Stimulated activated CD4-positive, alpha-beta T cell treated with anti-CD3 and anti-CD28 coated beads, TNF-alpha, amount 100 ng/mL, for 4 hours (primary cell): ENCODE data around the gene SNRPD3.

Experiments
- DNase-seq, 3 experiments: peaks; one replicate each; pipeline ENCODE4 v3.0.0-alpha.2; 2020; ENCODE audit warnings: low read depth in 3 of 3

Gene SNRPD3

DNA sequence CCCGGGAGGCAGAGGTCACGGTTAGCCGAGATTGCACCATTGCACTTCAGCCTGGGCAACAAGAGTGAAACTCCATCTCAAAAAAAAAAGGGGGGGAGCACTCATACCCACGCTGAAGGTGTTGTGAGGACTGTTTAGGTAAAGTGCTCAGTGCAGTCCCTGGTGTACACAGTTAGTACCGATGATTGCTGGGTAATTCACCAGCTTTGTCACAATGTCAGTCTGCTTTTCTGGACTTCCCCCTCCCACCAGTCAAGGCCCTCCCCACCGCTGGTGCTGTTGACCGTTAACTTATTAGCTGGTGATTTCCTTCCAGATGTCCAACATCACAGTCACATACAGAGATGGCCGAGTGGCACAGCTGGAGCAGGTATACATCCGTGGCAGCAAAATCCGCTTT, 11.9 kb downstream of the SNRPD3 start:
- no peak for DNase-seq

DNA sequence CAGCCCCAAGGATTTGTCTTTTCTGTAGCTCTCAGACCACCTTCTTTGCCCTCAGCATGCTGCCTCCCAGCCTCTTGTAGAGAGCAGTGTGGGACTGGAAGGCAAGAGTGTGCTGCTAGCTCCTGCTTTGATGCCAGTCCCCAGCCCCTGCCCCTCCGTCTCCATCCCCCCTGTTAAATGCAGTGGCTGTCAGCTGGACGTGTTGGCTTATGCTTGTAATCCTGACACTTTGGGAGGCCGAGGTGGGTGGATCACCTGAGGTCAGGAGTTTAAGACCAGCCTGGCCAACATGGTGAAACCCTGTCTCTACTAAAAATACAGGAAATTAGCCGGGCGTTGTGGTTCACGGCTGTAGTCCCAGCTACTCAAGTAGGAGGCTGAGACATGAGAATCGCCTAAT, 15.5 kb downstream of the SNRPD3 start:
- DNase-seq: no peak

DNA sequence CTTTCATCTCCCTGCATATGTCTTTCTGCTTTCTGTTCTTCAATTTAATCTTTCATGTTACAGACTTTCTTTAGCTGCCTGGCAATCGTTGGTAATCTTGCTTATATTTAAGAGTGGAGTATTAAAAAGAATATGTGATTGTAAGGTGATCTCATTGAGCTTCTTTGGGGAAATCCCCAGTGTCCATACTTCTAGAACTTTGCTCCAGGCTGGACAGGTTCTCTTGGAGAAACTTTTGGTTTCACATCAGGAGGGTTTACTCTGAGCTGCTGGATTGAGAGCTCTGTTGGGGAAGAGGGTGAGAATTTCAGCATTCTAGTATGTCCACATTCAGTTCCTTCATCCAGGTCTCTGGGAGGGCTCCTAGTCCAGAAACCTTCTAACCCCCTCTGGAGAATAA, 21.0 kb downstream of the SNRPD3 start:
- DNase-seq: no peak

DNA sequence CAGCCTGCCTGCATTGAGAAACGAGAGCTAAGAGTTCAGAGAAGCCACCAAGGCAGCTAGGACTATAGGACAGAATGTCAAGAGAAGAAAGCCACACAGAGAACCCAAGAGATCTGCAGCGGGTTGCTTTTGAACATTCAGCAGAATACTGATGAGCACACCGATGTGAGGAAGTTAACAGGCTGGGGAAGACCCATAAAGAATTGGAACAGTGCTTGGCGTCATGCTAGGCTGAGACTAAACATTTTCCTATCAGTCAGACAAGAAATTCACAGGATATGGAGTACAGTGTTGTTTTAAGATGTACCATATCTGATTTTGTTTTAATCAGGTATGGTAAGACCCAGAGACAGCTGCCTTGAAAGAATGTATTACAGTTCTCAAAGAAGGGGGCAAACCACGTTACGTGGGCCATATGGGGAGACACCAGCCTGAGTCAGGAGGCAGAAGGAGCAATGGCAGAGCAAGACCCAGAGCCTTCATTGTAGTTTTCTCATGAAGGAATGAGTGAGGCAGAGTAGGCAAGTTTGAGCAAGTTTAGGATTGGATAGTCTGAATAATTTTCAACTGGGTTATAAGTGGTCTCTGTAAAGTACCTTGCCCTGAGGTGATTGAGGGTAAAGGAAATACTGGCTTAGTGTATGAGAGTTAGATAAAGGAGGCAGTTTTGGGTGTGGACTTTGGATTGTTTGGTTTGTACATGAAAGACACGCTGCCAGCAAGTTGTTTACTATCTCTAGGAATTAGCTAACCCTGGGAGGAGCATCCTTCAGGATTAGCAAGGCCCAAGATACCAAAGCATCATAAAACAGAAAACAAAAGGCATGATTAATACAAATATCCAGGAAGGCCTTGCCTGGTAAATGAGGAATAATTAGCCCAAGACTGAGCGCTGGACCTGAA, 22.8 kb downstream of the SNRPD3 start:
- no peak for DNase-seq

DNA sequence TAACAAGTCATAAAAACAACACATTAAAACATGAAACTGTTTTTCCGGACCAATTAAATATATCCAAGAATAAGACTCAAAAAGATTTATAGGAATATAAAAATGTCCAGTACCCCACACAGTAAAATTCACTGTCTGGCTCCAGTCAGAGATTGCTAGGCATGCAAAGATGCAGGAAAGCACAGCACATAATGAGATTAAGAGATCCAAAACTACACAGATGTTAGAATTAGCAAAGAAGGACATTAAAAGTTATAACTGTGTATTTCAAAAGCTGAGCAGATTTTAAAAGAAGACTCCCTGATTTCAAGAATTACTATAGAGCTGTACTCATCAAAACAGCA, 23.4 kb downstream of the SNRPD3 start:
- no peak for DNase-seq

DNA sequence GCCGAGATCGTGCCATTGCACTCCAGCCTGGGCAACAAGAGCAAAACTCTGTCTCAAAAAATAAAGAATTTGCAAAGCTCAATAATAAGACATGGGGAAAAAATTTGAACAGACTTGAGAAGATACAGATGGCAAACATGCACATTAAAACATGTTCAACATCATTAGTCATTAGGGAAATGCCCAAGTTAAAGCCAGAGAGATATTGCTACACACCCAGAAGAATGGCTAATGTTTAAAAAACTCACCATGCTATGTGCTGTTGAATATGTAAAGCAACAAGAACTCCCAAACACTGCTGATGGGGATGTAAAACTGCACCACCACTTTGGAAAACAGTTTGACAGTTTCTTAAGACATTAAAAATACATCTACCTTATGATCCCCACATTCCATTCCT, 24.5 kb downstream of the SNRPD3 start:
- no peak for DNase-seq

DNA sequence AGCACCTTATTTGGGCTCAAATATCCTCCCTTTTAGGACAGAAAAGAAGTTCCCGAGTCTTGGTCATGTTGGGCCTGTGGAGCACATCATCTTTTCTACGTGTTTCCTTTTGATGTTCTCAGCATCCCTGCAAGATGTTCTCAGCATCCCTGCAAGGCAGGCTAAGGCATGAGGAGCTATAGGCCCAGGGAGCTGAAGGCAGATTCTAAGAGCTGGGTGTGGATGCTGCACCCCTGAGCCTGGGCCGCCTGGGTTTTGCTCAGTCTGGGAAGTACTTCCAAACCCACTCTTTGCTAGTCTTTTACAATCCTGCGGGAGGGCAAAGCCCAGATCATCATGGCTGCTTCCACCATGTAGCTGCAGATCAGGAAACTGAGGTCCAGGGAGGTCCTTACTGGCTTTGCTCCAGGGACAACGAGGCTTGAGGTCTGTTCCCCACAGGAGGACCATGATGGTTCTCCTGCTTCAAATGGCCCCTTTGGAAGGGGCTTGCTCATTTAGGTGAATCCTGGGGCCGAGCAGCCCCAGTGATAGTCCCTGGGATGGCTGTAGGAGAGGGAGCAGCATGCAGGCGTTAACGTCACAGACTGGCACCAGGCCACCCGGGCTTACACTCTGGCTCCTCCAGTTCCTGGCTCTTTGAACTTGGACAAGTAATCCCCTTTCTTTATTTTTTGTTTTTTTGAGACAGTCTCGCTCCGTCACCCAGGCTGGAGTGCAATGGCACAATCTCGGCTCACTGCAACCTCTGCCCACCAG, 26.4 kb downstream of the SNRPD3 start:
- no peak for DNase-seq

DNA sequence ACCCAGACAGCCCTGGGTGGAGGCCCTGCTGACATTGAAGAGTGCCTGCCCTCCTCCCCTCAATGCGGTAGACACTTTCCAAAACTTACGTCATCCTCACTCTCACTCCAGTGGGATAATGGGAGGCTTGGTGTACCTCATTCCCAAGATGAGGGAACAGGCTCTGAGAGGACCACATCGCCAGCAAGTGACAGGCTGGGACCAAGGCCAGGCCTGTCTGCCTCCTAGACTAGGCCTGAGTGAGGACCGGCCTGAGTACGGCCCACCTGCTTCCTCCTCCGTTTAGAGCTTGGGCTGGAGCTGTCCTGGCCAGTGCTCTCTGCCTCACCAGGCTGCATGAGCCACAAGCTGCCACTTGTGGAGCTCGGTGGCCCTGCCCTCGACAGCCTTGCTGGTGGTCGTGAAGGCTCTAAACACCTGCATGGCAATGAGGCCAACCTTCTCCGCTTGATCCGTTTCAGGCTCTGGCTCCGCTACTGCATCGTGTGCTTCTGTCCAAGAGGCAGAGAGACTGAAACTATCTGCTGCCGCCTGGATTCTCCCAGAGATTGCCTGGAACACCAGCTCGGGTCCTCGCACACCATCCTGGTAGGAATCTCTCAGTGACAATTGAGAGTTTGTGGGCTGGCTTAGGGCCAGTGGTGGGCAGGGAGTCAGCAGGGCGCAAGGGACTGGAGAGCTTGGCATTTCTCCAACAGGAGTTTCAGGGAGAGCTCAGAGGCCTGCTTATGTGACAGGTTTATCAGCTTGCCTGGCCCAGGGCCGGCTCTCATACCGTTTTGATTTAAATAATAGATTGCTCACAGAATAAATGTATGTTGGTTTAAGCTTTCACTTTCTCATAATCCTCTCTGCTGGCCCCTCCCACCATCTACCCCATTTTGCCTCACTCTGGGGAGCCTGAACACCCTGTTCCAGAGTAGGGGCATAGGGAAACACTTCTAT, 27.7 kb downstream of the SNRPD3 start:
- no peak for DNase-seq

DNA sequence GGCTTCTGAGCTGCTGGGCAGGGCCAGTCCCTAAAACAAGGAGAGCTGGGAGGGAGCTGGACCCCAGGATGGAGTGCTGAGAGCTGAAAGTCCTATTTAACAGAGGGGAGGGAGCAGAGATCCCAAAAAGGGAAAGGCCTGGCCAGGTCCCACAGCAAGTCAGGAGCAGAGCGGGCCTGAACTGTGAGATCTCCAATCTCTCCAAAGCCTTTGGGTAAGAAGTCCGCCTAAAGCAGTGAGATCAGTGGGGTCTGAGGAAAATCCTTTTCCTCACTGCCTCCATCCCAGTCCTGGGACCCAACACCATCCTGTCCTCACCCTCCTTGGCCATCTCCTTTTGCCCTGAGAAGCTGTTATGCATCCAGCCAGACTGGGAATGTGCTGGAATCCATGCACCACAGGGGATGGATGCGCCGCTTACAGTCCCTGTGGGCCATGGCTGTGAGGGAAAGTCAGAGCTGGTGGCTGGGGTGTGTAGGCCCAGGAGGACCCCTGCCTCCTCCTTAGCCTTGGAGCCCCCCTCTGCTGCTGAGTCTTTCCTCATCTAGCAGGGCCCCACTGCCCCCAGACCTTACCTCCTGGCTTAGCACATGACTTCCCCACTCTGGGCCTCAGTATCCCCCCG, 28.5 kb downstream of the SNRPD3 start:
- DNase-seq: no peak

DNA sequence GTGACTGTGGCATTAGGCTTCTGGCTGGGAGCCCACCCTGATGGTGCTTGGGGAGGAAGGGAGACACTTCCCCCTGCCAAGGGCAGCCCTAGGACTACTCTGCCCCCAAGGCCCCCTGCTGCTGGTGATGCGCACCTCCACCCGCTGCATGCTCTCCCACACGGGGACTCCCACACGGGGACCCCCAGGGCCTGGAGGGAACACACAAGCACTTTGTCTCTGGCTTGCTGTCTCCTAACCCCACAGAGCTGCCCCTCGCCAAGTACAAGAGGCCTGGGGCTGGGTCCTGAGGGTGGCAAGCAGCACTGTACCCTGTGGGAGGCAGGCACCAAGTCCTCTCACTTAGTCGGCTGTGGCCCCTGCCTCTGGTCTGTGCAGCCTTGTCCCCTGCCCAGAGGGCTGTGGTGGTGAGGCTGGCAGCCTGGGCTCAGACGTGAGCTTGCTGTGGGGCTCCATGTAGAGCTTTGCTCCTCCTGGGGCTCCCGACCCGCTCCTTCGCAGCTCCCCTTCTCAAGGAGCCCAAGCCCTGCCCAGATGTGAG, 29.1 kb downstream of the SNRPD3 start:
- no peak for DNase-seq

DNA sequence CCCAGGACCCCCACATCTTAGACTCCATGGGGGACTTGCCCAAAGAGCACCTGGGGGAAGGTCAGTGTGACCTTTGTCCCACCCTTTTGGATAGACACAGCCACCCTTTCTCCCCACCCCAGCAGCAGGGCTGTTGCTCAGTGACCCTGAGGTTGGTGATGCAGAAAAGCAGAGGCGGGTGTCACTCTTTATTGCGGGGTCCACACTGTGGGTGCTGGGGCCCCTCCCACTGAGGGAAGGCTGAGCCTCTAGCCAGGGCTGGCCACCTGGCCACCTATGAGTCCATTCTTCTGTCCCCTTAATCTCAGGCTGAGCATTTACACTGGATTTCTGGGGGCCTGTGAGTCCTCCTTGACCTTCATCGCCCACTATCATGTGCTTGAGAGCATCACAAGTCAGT, 29.7 kb downstream of the SNRPD3 start:
- no peak for DNase-seq

DNA sequence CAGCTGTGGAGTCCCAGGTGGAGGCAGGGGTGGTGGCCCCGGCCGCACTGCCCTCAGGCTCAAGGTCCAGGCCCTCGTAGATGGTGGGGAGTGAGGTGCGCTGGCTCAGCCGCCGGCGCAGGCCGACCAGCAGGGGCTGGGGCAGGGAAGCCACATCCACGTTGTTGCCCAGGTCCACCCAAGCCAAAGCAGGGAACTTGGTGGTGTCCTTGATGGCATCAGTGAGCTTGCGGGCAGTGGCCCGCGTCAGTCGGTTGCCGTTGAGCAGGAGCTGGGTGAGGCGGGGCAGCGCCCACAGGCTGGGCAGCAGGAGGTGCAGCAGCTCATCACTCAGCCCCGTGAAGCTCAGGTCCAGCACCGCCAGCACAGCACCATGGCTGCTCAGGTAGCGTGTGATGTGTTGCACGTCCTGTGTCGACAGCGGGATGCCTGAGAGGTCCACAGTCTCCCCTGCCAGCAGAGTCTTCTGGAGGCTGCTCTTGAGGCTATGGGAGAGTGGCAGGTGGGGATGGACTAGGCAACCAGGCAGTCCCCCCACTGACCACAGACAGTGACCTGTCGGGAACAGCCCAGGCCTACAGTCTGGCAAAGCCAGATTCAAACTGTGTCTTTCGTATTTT, 30.2 kb downstream of the SNRPD3 start:
- no peak for DNase-seq

DNA sequence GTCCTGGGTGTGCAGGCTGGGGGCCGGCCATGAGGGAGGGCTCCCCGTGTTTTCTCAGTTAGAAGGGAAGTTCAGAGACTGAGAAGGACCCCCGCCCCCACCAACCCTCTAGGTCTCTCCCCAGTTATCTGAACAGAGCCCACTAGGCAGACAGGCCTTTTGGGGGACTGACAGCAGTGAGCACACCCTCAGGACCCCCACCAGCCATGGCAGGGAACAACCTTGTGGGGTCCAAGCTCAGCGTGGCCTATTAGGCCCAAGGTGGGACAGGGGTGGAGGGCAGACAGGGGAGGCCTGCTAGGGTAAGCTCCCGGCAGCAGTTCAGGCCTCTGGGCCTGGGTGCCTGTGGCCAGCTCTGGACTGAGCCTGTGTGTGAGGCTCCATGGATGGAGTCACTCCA, 31.5 kb downstream of the SNRPD3 start:
- no peak for DNase-seq

DNA sequence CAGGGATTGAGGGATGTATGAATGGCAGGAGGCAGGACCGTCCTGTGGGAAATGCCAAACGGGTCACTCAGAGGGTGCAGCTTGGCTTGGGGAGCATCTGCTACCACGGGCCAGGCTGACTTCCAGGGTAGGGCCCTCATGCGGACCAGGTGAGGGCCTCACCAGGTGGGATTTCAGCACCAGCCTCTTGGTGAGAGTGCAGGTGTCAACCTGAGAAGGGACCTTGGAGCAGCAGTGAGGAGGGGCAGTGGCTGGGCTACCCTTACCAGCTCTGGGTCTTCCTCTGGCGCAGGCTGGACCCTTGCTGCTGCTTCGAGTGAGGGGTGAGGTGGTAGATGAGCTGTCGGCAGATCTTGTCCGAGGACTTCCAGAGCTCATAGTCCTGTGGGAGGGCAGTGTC, 32.1 kb downstream of the SNRPD3 start:
- DNase-seq: no peak

DNA sequence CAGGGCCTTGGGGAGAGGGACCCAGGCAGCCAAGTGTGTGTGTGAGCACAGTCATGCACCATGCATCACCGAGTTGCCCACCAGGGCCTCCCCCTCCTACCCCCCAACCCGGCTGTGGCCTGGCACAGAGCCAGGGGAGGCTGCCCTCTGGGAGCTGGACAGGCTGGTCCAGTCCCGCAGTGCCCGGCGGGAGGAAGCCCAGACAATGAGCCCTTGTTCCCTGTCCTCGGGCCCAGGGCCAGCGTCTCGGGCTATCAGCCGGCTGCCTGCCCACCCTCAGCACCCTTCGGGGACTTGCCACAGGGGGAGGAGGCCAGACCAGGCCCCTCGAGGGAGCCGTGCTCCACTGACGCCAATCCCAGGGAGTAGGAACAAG, 32.6 kb downstream of the SNRPD3 start:
- DNase-seq: no peak

DNA sequence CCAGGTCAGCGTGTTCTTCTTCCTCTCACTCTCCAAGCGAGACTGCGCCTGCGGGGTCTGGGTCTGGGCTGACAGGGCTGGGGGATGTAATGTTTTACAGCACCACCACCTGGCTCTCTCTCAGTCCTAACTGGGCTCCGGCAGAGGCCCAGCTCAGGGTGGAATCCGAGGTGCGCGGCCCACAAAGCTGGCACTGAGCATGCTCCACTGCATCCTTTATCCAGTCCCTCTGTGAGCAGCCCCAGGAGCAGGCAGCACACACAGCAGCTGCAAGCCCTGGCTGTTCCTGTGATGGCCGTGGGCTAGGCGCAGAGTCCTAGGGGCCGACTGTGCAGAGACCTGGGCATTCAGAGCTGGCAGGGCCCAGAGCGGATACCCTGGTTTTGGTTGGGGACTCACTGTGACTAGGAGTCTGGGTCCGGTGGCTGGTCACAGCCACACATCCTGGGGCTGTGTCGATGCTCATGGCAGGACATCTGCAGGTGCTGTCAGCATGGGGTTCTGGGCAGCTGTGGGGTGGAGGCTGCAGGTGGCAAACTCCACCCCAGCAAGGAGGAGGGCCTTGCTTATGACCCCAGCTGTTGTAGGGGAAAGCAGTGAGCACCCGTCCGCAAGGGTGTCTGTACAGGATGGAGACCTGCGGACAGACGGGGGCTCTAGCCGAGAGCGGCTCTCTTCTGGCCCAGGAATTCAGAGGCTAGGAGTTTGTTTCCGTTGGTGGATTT, 33.1 kb downstream of the SNRPD3 start:
- DNase-seq: no peak

DNA sequence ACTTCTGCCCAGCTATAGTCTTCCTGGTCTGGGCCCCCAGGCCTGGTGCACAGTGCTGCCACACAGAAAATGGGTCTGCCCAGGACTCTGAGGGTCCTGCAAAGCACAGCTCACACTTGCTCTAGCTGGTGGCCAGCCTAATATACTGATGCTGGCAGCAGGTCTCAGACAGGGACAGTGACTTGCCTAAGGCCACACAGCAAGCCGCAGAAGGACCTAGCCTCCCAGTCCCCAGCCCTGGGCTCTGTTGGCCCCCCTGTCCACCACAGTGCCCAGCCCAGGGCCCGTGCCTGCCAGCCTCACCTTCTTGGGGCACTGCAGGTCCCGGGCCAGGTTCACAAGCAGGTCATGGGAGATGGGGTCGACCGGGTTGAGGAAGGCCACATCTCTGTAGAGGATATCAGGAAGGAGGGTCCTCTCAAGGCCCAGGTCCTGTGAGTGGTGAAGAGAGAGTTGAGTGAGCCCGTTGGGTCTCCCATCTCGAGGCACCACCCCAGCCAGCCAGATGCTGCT, 33.8 kb downstream of the SNRPD3 start:
- DNase-seq: no peak

DNA sequence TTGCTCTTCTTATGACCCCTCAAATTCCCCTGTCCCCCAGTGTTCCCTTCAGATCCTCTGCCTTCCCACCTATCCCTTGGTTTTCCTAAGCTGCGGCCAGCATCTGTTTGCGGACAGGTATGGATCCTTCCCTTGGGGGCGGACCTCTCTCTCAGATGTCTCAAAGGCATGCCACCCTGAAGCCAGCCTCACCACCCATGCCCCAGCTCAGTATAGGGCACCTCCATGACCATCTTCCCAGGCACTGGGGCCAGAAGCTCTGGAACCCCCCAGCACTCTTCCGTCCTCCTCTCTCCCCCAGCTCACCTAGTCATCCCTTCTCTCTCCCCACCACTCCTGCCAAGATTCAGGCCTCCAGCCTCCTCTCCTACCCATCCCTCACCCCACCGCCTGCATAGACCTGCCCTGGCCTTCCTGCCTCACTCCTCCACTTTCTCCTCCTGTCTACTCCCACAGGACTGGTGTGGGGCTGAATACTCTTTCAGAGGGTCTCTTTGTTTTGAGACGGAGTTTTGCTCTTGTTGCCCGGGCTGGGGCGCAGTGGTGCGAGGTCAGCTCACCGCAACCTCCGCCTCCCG, 34.9 kb downstream of the SNRPD3 start:
- no peak for DNase-seq

DNA sequence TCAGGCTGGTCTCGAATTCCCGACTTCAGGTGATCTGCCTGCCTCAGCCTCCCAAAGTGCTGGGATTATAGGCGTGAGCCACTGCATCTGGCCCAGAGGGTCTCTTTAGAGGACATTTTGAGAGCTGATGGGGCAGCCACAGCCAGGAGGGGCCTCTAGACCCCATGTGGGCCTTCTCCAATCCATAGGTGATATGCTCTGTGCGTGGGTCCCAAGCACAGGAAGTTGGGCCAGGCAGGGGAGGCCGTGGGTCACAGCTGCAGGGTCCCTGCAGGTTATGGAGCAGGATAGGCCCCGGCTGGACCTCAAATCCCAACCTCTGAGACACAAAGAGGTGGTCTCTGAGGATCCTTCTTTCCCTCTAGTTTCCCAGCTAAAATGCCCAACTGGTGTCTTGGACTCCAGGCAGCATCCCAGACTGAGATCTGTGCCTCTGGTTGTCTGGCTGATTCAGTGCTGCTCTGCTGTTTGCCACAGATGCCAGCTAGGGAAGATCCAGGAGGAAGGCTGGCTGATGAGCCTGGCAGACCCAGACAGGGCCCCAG, 35.6 kb downstream of the SNRPD3 start:
- no peak for DNase-seq
